ENCODE data around the gene NOSTRIN. TPM values are rescaled to one million over a fixed set of nuclear protein-coding genes. Genes with fewer than 3 reads are reported as not detected.

Gene NOSTRIN
- total RNA-seq, 1 donor from 2014 or later = 22.9 TPM

Other genes with a start within 250 kb of the NOSTRIN start
- gene SPC25, start 87.8 kb downstream of the NOSTRIN start, total RNA-seq (ENCODE audit: insufficient read depth, low replicate concordance) = not detected
- gene G6PC2, start 98.7 kb downstream of the NOSTRIN start, total RNA-seq (ENCODE audit: insufficient read depth, low replicate concordance) = 0.24 TPM
- 7.9 TPM for gene ABCB11, start 228.7 kb downstream of the NOSTRIN start, total RNA-seq (ENCODE audit: insufficient read depth, low replicate concordance)

Measured in umbilical cord (tissue), 1 donor.